H1 (cell line): ENCODE results near the gene SKP2. TPM values are rescaled to one million over a fixed set of nuclear protein-coding genes. Genes with fewer than 3 reads are reported as not detected.

ENCODE experiments used
- ASH2L ChIP-seq: fragments of 200-600, 300-600 bp; sonication (generic); IDR thresholded peaks from one replicate; pipeline ENCODE4 v1.7.1; 2017; ENCODE audit warnings: low read length
- CHD1 ChIP-seq: IDR thresholded peaks from 2 replicates; pipeline ENCODE4 v1.6.1; 2012; ENCODE audit warnings: low read depth, low read length, improper control_type of control experiment
- CHD2 ChIP-seq: IDR thresholded peaks from 2 replicates; pipeline ENCODE4 v1.6.1; 2012; ENCODE audit warnings: low read length, improper control_type of control experiment
- FOSL1 ChIP-seq: IDR thresholded peaks from 2 replicates; pipeline ENCODE4 v1.6.1; 2011; ENCODE audit warnings: mild to moderate bottlenecking, low read depth, low read length, moderate library complexity; ENCODE audit not compliant: insufficient read depth
- GABPA ChIP-seq: IDR thresholded peaks from 2 replicates; pipeline ENCODE4 v1.6.1; 2011; ENCODE audit warnings: mild to moderate bottlenecking, low read length, moderate library complexity, borderline replicate concordance; ENCODE audit not compliant: insufficient read depth
- JUN ChIP-seq: IDR thresholded peaks from 2 replicates; pipeline ENCODE4 v1.6.1; 2011; ENCODE audit warnings: low read depth, mild to moderate bottlenecking, improper control_type of control experiment, low read length
- JUND ChIP-seq: IDR thresholded peaks from 2 replicates; pipeline ENCODE4 v1.6.1; 2011; ENCODE audit warnings: mild to moderate bottlenecking, improper control_type of control experiment, low read length
- KDM5A ChIP-seq: fragments of 200-600 bp; IDR thresholded peaks from 2 replicates; pipeline ENCODE4 v1.7.1; 2012; ENCODE audit warnings: mild to moderate bottlenecking, low read length, inconsistent platforms, mixed read lengths
- POU5F1 ChIP-seq: IDR thresholded peaks from 2 replicates; pipeline ENCODE4 v1.6.1; 2011; ENCODE audit warnings: low read depth, mild to moderate bottlenecking, low read length, moderate library complexity
- SIRT6 ChIP-seq: IDR thresholded peaks from one replicate; pipeline ENCODE4 v1.7.1; 2012; ENCODE audit warnings: low read length, inconsistent platforms
- SIX5 ChIP-seq: IDR thresholded peaks from 2 replicates; pipeline ENCODE4 v1.6.1; 2011; ENCODE audit warnings: mild to moderate bottlenecking, low read depth, low read length
- TAF1 ChIP-seq: IDR thresholded peaks from 2 replicates; pipeline ENCODE4 v1.6.1; 2011; ENCODE audit warnings: mild to moderate bottlenecking, low read depth, low read length
- TBP ChIP-seq: IDR thresholded peaks from 2 replicates; pipeline ENCODE4 v1.6.1; 2011; ENCODE audit warnings: low read depth, low read length, improper control_type of control experiment
- USF2 ChIP-seq: IDR thresholded peaks from 2 replicates; pipeline ENCODE4 v1.6.1; 2011; ENCODE audit warnings: low read length, improper control_type of control experiment
- polyA plus RNA-seq, 7 experiments: library from polyadenylated mRNA; depleted of rRNA in 3 of 7; stranded (reverse) in 5 of 7; unstranded in 2 of 7; fragments of >200 nt in 5 of 7; fragments of 200-250 nt in 2 of 7; gene quantifications; 1 replicate in 5 of 7; 2 replicates in 1 of 7; 4 replicates in 1 of 7; pipeline versions ENCODE4 v1.2.1 to v1.2.3, GENCODE V29; 2011 to 2013; ENCODE audit warnings: missing spikeins in 2 of 7, mixed read lengths in 2 of 7
- total RNA-seq: library from RNA; stranded (reverse); fragmentation: NEBNext Ultra II Directional; extraction: Animal tissue kit (Norgen Biotek cat#: 25700); gene quantifications from 2 replicates; pipeline ENCODE4 v1.2.1, GENCODE V29; 2021

SKP2 gene
- total and polyA plus RNA-seq, 2 of the 8 experiments (the other 6 are each of a cell fraction or from before 2014, with no cell fraction given), result 49.9 to 104 TPM

GRCh38 chr5:36151434-36152323, at the start of gene SKP2, which contains the start of gene LMBRD2 (continued):
- TF ChIP-seq CHD1 (no peak), POU5F1 (no peak), SIRT6 (no peak), USF2 (no peak), JUND (peak; percentile 4; the same call in 1 of the 2 replicates), JUN (no peak), KDM5A (0 out of 2 replicates have a peak, but pooled peaks have one; percentile 44), CHD2 (0 out of 2 replicates have a peak, but pooled peaks have one; percentile 19), FOSL1 (no peak), TBP (peak; percentile 67), TAF1 (peak; percentile 84), GABPA (no peak), ASH2L (no peak), SIX5 (peak; percentile 85)
